SK-N-SH (cell line): Measurements from ENCODE around the gene TRPM3.

Source experiments
- CHD2 ChIP-seq: fragments of 150-350 bp; IDR thresholded peaks from 2 replicates; pipeline ENCODE4 v1.6.1; 2018; ENCODE audit warnings: low read length; ENCODE audit not compliant: partially characterized antibody
- EP300 ChIP-seq, 2 experiments: IDR thresholded peaks; 2 replicates each; pipeline versions ENCODE4 v1.4.0 to v1.6.1; 2012; ENCODE audit warnings: borderline replicate concordance in 1 of 2, low read depth in 1 of 2, low read length in 1 of 2
- EZH2phosphoT487 ChIP-seq: fragments of 200-600 bp; sonication (generic); IDR thresholded peaks from 2 replicates; pipeline ENCODE4 v1.6.1; 2017; ENCODE audit warnings: low read depth, mixed run types, mild to moderate bottlenecking, antibody characterized with exemption, moderate library complexity, borderline replicate concordance
- FOSL2 ChIP-seq: IDR thresholded peaks from 2 replicates; pipeline ENCODE4 v1.4.0; 2012; ENCODE audit warnings: low read depth, mild to moderate bottlenecking, moderate library complexity, borderline replicate concordance
- FOXJ3 ChIP-seq: sonication (generic); formaldehyde crosslinking; IDR thresholded peaks from 2 replicates; pipeline ENCODE4 v1.5.1; 2020; ENCODE audit warnings: mild to moderate bottlenecking, missing genetic modification reagents
- NRF1 ChIP-seq: IDR thresholded peaks from 2 replicates; pipeline ENCODE4 v1.6.1; 2012; ENCODE audit warnings: low read depth, mild to moderate bottlenecking, low read length
- POLR2AphosphoS5 ChIP-seq: IDR thresholded peaks from 2 replicates; pipeline ENCODE4 v1.6.1; 2012; ENCODE audit warnings: low read depth, low read length
- RAD21 ChIP-seq: IDR thresholded peaks from 2 replicates; pipeline ENCODE4 v1.6.1; 2012; ENCODE audit warnings: mild to moderate bottlenecking, low read length
- RXRA ChIP-seq: IDR thresholded peaks from 2 replicates; pipeline ENCODE4 v1.4.0; 2012; ENCODE audit warnings: low read depth, mild to moderate bottlenecking, borderline replicate concordance
- TF ChIP-seq, protein P1 (sequence below): fragments of 200-600 bp; sonication (generic); IDR thresholded peaks from 2 replicates; pipeline ENCODE4 v1.6.1; 2017; ENCODE audit warnings: antibody characterized with exemption, mild to moderate bottlenecking, moderate library complexity
- TF ChIP-seq, protein P2 (sequence below): IDR thresholded peaks from 2 replicates; pipeline ENCODE4; 2012
- TF ChIP-seq, protein P3 (sequence below): IDR thresholded peaks from 2 replicates; pipeline ENCODE4 v1.4.0; 2012; ENCODE audit warnings: low read depth, borderline replicate concordance
- TF ChIP-seq, protein P4 (sequence below): IDR thresholded peaks from 2 replicates; pipeline ENCODE4 v1.4.0; 2012; ENCODE audit warnings: low read depth

DNA sequence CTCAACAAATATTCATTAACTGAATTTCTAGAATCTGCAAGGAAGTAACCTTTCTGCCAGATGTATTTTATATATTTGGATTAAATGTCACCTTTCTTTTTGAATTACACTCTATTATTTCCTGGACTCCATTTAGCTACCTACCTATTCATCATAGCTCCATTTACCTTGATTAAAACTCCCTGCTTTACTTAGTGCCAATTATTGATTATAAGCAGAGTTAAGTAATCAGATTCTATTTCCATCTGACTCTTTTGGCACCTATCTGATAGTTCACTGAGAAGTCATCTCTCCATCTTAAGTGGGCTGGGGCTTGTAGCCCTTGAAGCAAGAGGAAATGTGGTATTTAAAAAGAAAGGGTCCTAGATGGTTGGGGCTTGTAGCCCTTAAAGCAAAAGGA is 88.6 kb downstream of the TRPM3 start:
- TF ChIP-seq, protein P1, sequence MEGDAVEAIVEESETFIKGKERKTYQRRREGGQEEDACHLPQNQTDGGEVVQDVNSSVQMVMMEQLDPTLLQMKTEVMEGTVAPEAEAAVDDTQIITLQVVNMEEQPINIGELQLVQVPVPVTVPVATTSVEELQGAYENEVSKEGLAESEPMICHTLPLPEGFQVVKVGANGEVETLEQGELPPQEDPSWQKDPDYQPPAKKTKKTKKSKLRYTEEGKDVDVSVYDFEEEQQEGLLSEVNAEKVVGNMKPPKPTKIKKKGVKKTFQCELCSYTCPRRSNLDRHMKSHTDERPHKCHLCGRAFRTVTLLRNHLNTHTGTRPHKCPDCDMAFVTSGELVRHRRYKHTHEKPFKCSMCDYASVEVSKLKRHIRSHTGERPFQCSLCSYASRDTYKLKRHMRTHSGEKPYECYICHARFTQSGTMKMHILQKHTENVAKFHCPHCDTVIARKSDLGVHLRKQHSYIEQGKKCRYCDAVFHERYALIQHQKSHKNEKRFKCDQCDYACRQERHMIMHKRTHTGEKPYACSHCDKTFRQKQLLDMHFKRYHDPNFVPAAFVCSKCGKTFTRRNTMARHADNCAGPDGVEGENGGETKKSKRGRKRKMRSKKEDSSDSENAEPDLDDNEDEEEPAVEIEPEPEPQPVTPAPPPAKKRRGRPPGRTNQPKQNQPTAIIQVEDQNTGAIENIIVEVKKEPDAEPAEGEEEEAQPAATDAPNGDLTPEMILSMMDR = no peak
- TF ChIP-seq RXRA = no peak
- TF ChIP-seq RAD21 = no peak
- TF ChIP-seq FOSL2 = no peak
- TF ChIP-seq EP300 (IDR thresholded peaks at IDR 0.05; ENCODE audit: borderline replicate concordance in 1 of 2, low read depth in 1 of 2, low read length in 1 of 2) = no peak
- no peak for TF ChIP-seq POLR2AphosphoS5
- no peak for TF ChIP-seq NRF1
- TF ChIP-seq, protein P2, sequence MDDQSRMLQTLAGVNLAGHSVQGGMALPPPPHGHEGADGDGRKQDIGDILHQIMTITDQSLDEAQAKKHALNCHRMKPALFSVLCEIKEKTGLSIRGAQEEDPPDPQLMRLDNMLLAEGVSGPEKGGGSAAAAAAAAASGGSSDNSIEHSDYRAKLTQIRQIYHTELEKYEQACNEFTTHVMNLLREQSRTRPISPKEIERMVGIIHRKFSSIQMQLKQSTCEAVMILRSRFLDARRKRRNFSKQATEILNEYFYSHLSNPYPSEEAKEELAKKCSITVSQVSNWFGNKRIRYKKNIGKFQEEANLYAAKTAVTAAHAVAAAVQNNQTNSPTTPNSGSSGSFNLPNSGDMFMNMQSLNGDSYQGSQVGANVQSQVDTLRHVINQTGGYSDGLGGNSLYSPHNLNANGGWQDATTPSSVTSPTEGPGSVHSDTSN = no peak
- TF ChIP-seq, protein P3, sequence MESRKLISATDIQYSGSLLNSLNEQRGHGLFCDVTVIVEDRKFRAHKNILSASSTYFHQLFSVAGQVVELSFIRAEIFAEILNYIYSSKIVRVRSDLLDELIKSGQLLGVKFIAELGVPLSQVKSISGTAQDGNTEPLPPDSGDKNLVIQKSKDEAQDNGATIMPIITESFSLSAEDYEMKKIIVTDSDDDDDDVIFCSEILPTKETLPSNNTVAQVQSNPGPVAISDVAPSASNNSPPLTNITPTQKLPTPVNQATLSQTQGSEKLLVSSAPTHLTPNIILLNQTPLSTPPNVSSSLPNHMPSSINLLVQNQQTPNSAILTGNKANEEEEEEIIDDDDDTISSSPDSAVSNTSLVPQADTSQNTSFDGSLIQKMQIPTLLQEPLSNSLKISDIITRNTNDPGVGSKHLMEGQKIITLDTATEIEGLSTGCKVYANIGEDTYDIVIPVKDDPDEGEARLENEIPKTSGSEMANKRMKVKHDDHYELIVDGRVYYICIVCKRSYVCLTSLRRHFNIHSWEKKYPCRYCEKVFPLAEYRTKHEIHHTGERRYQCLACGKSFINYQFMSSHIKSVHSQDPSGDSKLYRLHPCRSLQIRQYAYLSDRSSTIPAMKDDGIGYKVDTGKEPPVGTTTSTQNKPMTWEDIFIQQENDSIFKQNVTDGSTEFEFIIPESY = no peak
- TF ChIP-seq EZH2phosphoT487 = no peak
- no peak for TF ChIP-seq CHD2
- TF ChIP-seq, protein P4, sequence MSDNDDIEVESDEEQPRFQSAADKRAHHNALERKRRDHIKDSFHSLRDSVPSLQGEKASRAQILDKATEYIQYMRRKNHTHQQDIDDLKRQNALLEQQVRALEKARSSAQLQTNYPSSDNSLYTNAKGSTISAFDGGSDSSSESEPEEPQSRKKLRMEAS = no peak
- TF ChIP-seq FOXJ3 (CRISPR knock-in tag) = no peak
